ENCODE data around the gene GJB4. TPM values are rescaled to one million over a fixed set of nuclear protein-coding genes. Genes with fewer than 3 reads are reported as not detected.
"Not testable (repeated sequence)": the region's sequence is repeated elsewhere in the genome, so short reads cannot be mapped to it uniquely, and the experiment has no call there.

The GJB4 gene
- total RNA-seq, 1 experiment from 2014 or later = 0.06 TPM

DNA sequence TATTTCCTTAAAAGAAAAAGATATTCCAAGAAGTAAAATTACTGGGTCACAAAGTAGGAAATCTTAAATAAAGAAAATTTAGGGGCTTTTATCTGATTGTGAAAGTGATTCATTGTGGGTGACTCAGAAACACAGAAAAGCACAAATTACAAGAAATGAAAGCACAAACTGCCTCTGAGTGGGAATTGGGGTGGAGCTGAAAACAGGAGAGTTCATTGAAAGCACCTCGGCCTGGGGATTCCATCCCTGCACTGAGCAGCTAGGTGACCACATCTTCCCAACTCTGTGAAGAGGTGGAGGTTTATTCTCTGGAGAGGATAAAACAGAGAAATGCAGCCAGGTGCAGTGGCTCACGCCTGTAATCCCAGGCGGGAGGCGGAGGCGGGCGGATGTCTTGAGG lies 40.7 kb downstream of the GJB4 start:
- peak; percentile 30 for DNase-seq (ENCODE audit: low read depth)

- no peak for DNase-seq (ENCODE audit: low read depth)
These were observed 44.2 kb downstream of the GJB4 start for GRCh38 chr1:34803770-34804169.

DNA sequence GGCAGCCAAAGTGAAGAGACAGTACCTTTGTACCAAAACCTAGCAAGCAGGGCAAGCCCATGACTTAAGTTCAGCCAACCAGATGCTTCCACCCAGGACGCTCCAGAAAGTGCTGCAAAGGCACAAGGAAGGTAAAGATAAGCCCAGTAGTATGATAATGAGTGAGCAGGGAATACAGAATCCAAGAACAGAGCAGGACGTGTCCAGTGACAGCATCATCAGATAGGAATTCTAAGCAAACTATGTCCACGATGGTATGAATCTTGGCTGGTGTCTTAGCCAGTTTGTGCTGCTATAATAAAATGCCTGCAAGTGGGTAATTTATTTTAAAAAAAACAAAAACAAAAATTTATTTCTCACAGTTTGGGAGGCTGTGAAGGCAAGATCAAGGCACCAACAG lies 46.9 kb downstream of the GJB4 start:
- no peak for DNase-seq (ENCODE audit: low read depth)

DNA sequence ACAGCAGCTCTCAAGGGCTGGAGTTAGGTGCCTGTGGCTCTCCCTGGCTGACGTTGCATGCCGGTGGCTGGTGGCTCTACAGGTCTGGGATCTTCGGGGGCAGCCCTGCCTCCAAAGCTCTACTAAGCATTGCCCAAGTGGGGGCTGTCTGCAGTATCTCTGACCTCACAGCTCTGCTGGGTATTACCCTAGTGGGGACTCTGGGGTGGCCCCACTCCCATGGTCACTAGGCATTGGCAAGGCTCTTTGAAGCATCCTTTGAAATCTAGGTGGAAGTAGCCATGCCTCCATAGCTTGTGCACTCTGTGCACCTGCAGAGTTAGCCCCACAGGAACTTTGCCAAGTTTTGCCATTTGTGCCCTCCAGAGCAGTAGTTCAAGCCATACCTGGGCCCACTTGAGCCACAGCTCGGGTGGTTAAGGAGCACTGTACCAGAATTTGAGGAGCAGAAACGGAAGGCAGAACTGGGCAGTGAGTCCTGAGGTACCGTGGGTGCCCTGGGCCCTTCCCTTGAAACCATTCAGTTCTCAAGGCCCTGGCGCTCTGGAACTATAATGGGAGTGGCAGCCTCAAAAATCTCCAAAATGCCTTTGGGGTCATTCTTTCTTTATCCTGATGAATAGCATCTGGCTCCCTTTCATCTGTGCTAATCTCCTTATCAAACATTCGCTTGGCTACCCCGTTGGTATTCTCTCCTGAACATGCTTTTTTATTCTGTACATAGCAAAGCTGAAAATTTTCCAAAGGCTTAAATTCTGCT lies 48.7 kb downstream of the GJB4 start:
- no peak for DNase-seq (ENCODE audit: low read depth)

GRCh38 chr1:34810781-34811180 lies 51.2 kb downstream of the GJB4 start:
- not testable (repeated sequence) for DNase-seq (ENCODE audit: low read depth)

Other genes starting within 250 kb of the GJB4 start
- not detected in 2 replicates for gene GJB5, start 4.7 kb upstream of the GJB4 start, total RNA-seq (2014; rRNA removed; shearing (Covaris generic))
- not detected in 2 replicates for gene GJB3, start 21.5 kb downstream of the GJB4 start, total RNA-seq (2014; rRNA removed; shearing (Covaris generic))
- not detected in 2 replicates for gene GJA4, start 33.3 kb downstream of the GJB4 start, total RNA-seq (2014; rRNA removed; shearing (Covaris generic))
- gene SMIM12, start 100.0 kb downstream of the GJB4 start, total RNA-seq (2014; rRNA removed; shearing (Covaris generic)) = 25.1 and 45.4 TPM in 2 replicates
- gene DLGAP3, start 169.9 kb downstream of the GJB4 start, total RNA-seq (2014; rRNA removed; shearing (Covaris generic)) = 0.34 and 0.89 TPM in 2 replicates
- 30.5 TPM in 2 replicates for gene TMEM35B, start 225.6 kb downstream of the GJB4 start, total RNA-seq (2014; rRNA removed; shearing (Covaris generic))